BJ (cell line): ENCODE data around the gene TUBB8. TPM values are rescaled to one million over a fixed set of nuclear protein-coding genes. Genes with fewer than 3 reads are reported as not detected.

ENCODE experiments used
- CTCF ChIA-PET: fragments of 350-600 bp; formaldehyde crosslinking; extraction: SDS; loops from one replicate; lab custom pipeline; 2021; ENCODE audit warnings: antibody characterized with exemption, inconsistent platforms; lab: Yijun Ruan, JAX
- POLR2A ChIA-PET: fragments of 300-600 bp; sonication (Branson Sonifier 250); formaldehyde crosslinking; extraction: SDS; loops from one replicate; lab custom pipeline; 2021; ENCODE audit warnings: antibody characterized with exemption; lab: Charles Lee
- DNase-seq: peaks from one replicate; pipeline ENCODE4 v3.0.0-alpha.2; 2011; ENCODE audit warnings: low read depth
- H3K27me3 ChIP-seq: 2 replicates; pipeline ENCODE4 v1.6.0; 2011; ENCODE audit warnings: low read length; ENCODE audit not compliant: control insufficient read depth, insufficient read depth
- H3K36me3 ChIP-seq: 2 replicates; pipeline ENCODE4 v1.5.1; 2011; ENCODE audit warnings: low read length; ENCODE audit not compliant: control insufficient read depth, insufficient read depth
- H3K4me3 ChIP-seq: 2 replicates; pipeline ENCODE4 v1.5.1; 2011; ENCODE audit warnings: low read depth, mild to moderate bottlenecking, control low read depth, low read length
- polyA minus RNA-seq: library from RNA; depleted of rRNA, polyadenylated mRNA; stranded (reverse); fragments of >200 nt; gene quantifications from 2 replicates; pipeline ENCODE4 v1.2.3, GENCODE V29; 2011; rRNA and poly(A)+ RNA removed
- polyA plus RNA-seq: library from polyadenylated mRNA; depleted of rRNA; stranded (reverse); fragments of >200 nt; gene quantifications from 2 replicates; pipeline ENCODE4 v1.2.3, GENCODE V29; 2011; rRNA removed
- TF ChIP-seq, protein P1 (sequence below): IDR thresholded peaks from 2 replicates; pipeline ENCODE4 v1.5.1; 2011; ENCODE audit warnings: low read depth, mild to moderate bottlenecking, control low read depth, inconsistent platforms, low read length, moderate library complexity; ENCODE audit not compliant: insufficient read depth

Gene TUBB8
- polyA plus RNA-seq: 0.10 TPM in 1 of 2 replicates, not detected in the other
- polyA minus RNA-seq: not detected in 2 replicates

DNA sequence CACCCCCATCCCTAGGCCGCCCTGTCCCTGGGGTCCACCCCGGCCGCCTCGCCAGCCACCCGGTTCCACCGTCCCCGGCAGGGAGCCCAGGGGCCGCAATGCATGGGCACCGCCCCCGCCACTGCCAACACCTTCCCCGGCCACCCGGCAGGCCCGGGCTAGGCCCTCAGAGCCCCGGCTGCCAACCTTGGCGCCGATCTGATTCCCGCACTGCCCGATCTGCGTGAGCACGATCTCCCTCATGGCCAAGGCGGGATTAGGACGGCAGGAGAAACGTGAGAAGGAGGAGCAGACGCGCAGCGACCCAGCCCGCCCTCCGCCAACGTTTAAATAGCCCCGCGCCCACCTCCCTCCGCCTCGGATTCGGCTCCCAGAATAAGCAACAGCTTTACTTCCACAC lies at the start of gene TUBB8:
TUBB8 (minus strand) TSS at position 301 of the 400 bp plus-strand sequence; CDS start at position 243, 58 bp downstream.
- POLR2A ChIA-PET: no interaction called here
- Histone ChIP-seq H3K4me3 (no peak within 1 kb of the TSS), H3K27me3 (no peaks in the 10 kb centered on the region), H3K36me3 (no peaks in the 10 kb centered on the region)
- TF ChIP-seq, protein P1, sequence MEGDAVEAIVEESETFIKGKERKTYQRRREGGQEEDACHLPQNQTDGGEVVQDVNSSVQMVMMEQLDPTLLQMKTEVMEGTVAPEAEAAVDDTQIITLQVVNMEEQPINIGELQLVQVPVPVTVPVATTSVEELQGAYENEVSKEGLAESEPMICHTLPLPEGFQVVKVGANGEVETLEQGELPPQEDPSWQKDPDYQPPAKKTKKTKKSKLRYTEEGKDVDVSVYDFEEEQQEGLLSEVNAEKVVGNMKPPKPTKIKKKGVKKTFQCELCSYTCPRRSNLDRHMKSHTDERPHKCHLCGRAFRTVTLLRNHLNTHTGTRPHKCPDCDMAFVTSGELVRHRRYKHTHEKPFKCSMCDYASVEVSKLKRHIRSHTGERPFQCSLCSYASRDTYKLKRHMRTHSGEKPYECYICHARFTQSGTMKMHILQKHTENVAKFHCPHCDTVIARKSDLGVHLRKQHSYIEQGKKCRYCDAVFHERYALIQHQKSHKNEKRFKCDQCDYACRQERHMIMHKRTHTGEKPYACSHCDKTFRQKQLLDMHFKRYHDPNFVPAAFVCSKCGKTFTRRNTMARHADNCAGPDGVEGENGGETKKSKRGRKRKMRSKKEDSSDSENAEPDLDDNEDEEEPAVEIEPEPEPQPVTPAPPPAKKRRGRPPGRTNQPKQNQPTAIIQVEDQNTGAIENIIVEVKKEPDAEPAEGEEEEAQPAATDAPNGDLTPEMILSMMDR: no peak
- CTCF ChIA-PET: no interaction called here
- DNase-seq: no peak

DNA sequence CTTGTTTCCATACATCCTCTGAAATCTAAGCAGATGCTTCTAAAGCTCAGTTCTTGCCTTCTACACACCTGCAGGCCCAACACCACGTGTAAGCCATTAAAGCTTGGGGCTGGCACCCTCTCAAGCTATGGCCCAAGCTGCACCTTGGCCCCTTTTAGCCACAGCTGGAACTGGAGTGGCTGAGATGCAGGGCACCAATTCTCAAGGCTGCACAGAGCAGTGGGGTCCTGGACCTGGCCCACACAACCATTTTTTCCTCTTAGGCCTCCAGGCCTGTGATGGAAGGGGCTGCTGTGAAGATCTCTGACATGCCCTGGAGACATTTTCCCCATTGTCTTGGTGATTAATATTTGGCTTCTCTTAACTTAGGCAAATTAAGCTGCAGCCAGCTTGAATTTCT lies 47.4 kb upstream of the TUBB8 start:
- H3K36me3 ChIP-seq: no peaks in the 10 kb centered on the region
- TF ChIP-seq, protein P1: no peak
- ChIA-PET CTCF (no interaction called here), POLR2A (no interaction called here)
- DNase-seq: no peak
- H3K27me3 ChIP-seq: peaks cover 2% of the 10 kb centered on the region; the same call in 1 of the 2 replicates
- no peak overlapping the region for H3K4me3 ChIP-seq

DNA sequence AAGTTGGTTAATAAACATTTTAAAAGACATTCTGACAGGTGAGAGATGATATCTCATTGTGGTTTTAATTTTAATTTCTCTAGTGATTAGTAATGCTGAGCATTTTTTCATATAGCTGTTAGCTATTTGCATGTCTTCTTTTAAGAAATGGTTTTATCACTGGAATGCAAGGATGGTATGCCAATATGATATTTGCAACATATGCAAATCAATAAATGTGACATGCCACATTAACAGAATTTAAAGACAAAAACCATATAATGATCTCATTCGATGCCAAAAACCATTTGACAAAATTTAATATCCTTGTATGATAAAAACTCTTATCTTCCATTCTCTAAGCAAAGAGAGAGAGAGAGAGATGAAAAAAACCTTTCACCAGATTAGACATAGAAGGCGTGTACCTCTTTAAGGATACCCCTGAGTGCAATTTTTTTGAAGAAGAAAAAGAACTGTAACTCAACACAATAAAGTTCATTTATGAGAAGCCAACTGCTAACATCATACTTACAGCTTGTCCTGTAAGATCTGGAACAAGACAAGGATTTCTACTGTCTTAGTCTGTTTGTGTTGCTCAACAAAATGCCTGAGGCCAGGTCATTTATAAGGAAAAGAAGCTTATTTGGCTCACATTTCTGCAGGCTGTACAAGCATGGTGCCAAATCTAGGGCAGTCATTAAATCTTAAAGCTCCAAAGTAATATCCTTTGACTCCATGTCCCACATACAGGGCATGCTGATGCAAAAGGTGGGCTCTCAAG lies 46.4 kb upstream of the TUBB8 start:
- no peak for DNase-seq
- Histone ChIP-seq H3K27me3 (peaks cover 2% of the 10 kb centered on the region; the same call in 1 of the 2 replicates), H3K36me3 (no peaks in the 10 kb centered on the region), H3K4me3 (no peak overlapping the region)
- CTCF ChIA-PET: interaction anchor here (0.6 to 0.8 kb wide), 2 partner anchors 22 to 98 kb away, joined by 3 to 4 read pairs; no protein-coding TSS in a partner anchor
- TF ChIP-seq, protein P1: no peak
- POLR2A ChIA-PET: no interaction called here

DNA sequence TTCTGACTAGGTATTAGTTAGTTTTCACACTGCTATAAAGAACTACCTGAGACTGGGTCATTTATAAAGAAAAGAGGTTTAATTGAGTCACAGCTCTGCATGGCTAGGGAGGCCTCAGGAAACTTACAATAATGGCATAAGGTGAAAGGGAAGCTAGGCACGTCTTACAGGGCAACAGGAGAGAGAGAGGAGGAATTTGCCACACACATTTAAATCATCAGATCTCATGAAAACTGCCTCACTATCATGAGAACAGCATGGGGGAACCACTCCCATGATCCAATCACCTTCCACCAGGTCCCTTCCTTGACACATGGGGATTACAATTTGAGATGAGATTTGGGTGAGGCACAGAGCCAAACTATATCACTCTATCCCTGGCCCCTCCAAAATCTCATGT lies 45.5 kb upstream of the TUBB8 start:
- H3K4me3 ChIP-seq: no peak overlapping the region
- POLR2A ChIA-PET: no interaction called here
- H3K27me3 ChIP-seq: peaks cover 4% of the 10 kb centered on the region; the same call in 1 of the 2 replicates
- CTCF ChIA-PET: interaction anchor here (1.2 kb wide), 1 partner anchor 21 kb away, joined by 3 read pairs; no protein-coding TSS in a partner anchor
- DNase-seq: no peak
- TF ChIP-seq, protein P1: no peak
- no peaks in the 10 kb centered on the region for H3K36me3 ChIP-seq

DNA sequence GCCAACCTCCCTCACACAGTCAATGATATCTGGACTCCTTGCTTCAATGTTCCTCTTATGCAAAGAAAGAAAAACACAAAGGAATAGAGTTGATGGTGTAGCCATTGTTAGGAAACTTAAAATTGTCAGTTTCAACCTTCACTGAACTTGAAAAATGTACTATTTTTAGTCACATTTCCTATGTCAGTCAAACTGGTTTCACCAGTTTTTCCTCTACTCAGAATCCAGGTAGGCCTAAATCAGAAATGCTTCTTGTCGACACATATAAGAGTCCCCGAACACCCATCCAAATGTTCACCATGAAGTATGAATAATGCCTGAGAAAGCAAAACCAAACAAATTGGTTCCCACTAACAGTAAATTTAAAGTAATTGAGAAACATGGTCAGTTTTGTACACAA lies 43.8 kb upstream of the TUBB8 start:
- Histone ChIP-seq H3K36me3 (no peaks in the 10 kb centered on the region), H3K4me3 (no peak overlapping the region), H3K27me3 (peaks cover 10% of the 10 kb centered on the region)
- DNase-seq: no peak
- ChIA-PET CTCF (no interaction called here), POLR2A (no interaction called here)
- TF ChIP-seq, protein P1: no peak
